Right hindlimb (tissue), 1 donor: Measurements from ENCODE around the gene FOXO6.
"Not testable (repeated sequence)": the region's sequence is repeated elsewhere in the genome, so short reads cannot be mapped to it uniquely, and the experiment has no call there.

Source experiments
- DNase-seq: peaks from one replicate; pipeline ENCODE4 v3.0.0-alpha.2; 2018

FOXO6 gene

DNA sequence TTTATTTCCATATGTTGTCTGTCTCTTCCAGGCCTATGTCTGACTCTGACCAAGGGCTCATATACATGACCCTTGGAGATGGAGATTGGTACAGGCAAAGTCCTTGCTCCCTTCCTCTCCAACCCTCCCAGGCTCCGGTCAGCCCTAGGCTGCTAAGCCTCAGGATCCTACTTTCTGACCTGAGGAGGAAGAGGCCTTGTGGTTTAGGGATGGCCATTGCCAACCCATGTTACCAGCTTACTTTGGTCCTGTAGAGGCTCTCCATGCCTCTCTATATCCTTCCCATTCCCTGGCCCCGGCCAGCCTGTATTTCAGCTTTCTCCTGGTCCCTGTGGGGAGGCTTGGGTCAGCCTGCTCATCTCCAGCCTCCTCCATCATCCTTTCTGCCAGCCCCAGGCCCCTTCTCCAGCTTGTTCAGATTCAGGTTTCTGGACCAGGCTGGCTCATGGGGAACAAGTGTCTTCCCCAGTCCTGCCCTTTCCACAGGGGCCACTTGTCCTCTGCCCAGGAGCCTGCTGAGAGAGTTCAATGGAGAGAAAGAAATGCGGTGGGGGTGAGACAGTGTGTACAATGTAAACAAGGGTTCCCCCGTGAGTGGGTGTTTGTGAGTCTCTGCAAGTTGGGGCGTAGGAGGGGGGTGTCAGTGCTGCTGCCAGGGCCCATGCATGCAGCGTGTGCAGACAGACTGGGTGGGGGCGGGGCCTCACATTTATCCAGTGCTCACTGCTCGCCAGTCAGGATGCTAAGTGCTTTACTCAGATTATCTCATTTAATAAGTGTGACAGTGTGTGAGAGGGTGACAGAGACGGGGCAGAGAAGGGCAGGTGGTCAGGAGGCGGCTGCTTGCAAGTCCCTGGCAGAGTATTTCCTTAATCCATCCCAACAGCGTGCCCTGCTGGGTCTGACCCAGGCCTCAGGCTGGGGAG, 31.3 kb upstream of the FOXO6 start:
- DNase-seq: no peak

DNA sequence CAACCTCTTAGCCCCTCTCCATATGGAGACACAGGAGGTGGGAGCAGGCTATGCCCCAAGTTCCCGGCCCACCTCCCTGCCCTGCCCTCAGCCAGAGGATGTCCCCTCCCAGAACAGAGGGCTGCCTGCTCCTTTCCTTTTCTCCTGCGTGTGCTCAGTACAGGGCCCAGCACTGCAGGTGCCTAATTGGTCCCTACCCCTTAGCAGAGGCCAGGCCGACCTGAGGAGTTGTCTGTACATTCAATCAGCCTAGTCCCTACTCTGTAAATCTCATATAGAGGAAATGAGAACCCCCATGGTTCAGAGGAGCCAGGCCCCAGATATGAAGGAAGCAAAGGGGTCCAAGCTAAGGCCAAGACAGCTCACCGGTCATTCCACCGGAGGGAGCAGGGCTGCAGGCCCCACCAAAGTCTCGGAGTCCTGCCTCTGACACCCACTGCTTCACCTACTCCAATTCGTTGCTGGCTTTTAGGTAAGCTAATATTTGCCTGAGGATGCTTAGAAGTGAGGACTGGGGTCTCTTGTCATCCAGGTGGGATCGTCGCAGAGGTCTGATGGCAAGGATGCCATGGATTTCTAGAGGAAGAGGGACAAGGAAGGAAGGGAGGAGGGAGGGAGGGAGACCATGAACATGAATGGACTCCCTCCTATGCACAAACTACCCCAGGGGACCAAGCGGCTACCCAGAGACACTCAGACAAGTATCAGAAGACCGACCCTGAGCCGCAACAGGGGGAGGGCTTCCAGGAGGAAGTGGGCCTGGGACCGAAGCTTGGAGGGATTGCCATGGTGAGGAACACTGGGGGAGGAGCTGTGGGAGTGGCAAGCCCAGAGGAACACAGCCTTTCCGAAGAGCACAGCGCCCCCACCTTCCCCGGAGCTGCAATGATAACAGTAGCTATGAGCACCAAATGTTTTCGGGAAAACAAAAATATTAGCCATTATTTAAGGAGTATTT, 30.4 kb upstream of the FOXO6 start:
- no peak for DNase-seq

DNA sequence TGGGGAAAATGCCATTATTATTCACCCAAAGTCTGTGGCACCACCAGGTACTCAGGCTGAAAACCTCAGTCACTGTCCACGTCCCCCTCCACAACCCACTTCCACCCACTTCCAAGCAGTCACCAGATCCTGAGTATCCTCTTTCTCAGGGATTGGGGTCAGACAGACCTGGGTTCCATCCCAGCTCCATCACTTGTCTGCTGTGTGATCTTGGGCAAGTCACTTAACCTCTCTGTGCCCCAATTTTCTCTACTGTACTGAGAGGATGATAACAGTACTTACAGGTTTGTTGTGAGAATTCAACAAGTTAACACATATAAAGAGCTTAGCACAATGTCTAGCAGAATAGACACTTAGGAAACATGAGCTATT, 29.7 kb upstream of the FOXO6 start:
- DNase-seq: no peak

DNA sequence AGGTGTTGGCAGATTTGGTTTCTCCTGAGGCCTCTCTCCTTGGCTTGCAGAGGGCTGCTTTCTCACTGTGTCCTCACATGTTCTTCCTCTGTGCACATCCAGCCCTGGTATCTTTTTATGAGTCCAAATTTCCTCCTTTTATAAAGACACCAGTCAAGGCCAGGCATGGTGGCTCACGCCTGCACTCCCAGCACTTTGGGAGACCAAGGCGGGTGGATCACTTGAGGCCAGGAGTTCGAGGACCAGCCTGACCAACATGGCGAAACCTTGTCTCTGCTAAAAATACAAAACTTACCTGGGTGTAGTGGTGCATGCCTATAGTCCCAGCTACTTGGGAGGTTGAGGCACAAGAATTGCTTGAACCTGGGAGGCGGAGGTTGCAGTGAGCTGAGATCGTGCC, 29.1 kb upstream of the FOXO6 start:
- not testable (repeated sequence) for DNase-seq

DNA sequence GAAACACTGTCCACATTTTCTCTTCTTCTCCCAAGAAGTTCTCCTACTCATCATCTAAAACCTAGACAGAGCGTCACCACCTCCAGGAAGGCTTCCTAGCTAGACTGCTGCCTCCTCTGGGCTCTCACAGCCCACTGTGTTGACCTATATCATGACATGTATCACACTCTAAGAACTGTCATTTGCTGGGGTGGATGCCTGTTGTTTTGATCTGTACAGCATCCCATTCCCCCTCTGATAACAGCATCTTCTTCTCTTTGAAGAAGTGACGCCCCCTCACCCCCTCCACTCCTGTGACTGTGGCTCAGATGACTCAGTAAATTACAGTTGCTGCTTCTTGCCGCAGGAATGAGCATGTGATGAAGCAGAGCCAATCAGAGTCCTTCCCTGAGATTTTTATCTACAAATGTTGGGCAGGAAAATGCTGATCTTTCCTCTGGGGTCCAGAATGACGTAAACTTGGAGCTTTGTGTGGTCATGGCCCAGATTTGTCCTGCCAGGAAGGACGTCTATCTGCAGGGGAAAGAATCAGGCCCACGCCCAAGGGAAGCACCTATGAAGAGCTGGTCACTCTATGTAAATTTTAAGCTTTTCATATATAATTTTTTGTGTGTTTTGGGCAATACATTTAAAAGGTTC, 28.0 kb upstream of the FOXO6 start:
- no peak for DNase-seq

DNA sequence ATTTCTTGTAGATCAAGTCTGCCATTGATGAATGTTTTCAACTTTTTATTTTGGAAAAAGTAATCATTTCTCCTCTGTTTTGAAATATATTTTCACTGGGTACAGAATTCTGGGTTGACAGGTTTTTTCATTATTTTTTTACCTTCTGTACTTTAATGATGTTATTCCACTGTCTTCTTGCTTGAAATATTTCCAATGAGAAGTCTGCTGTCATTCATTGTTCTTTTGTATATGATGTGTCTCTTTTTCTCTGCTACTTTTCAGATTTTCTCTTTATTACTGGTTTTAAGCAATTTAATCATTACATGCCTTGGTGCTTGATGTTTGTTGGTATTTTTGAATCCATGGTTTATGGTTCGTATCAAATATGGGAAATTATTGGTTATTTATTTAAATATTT, 22.4 kb upstream of the FOXO6 start:
- DNase-seq: no peak

DNA sequence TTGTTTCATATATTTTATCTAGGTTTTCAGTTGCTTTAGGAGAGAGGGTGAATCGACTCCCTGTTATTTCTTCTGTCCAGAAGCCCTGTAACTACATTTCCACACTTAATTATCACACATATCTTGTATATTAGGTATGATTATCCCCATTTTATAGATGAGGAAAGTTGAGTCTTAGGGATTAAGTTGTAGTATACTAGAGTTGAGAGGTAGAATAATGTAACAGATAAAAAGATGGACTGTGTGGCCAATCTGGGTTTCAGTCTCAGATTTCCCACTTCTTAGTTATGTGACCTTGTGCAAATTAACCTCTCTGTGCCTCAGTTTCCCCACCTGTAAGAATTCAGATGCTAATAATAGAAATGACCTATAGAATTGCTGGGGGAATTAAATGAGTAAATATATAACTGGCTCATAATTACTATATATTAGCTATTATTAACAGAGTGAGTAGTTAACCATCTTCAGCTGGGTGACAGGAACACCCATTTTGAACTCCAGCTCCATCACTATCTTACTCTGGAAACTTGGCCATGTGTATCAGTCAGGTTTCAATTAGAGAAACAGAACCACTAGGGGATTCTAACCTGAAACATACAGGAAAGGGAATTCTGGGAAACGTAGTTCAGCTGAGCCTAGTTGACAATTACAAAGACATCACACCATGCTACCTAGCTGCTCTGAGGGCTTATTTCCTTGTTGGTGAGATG, 20.4 kb upstream of the FOXO6 start:
- DNase-seq: no peak

DNA sequence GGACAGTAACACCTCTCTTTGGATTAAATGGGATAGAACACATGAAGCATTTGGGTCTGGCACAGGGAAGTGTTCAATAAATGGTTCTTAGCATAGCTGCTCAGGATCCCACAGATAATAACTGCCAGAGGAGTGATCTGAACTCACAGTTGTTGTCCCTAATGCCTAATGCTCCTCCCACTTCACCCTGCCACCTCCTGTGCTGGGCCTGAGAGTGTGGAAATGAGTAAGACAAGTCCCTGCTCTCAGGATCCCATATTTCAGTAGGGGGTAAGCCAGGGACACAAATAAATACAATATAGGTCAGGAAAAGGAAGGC, 19.9 kb upstream of the FOXO6 start:
- no peak for DNase-seq

DNA sequence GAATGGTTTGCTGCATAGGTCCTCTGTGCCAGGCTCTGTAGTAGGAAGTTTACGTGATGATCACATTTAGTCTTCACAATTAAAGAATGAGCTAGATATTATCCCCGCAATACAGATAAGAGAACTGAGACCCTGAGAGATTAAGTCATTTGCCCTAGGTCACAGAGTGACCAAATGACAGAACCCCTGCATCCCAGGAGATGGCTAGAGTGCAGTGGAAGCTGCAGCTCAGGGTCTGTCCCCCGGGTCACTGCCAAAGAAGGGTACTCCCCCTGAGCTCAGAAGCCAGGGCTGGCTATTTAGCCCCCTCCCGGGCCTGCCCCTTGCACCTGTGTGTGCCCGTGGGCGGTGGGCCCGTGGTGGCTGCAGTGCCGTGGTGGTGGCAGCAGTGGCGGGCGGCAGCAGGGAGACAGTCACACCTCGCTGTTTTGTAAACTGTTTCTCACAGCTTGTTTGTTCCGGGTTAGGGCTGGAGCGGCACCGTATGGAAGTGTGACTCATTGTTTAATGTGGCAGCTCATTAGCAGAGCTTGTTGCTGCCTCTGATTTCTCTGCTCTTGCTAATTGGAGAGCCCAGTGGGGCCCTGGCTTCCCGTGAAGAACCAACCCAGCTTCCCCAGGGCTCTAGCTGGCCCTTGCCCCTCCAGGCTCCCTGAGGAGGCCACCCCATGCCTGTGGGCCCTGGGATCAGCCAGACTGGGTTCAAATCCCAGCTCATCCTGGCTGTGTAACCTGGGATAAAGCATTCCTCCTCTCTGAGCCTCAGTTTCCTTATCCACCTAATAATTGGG, 19.3 kb upstream of the FOXO6 start:
- no peak for DNase-seq

DNA sequence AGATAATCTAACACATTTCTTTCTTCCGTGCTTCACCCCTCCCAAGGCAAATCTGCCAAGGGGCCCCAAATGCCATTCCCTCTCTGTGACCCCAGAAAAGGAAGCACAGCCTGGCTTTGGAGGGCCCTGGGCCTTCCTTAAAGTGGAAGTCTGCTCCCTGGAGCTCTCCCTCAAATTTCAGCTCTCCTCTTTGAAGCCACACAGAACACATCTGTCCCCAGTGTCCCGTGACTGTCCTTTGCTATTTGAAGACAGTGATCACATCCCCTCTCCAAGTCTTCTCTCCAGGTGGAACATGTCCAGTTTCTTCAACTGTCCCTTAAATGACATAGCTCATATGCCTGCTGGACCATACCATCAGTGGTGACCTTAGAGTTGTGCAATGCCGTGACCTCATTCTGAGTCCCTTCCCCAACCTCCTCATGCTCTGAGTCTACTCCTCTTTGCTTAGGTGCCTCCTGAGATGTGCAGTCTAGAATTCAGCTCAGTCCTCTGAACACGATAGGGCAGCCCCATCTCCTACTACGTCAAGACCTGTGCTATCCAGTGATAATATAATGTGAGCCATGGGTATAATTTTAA, 18.4 kb upstream of the FOXO6 start:
- no peak for DNase-seq

DNA sequence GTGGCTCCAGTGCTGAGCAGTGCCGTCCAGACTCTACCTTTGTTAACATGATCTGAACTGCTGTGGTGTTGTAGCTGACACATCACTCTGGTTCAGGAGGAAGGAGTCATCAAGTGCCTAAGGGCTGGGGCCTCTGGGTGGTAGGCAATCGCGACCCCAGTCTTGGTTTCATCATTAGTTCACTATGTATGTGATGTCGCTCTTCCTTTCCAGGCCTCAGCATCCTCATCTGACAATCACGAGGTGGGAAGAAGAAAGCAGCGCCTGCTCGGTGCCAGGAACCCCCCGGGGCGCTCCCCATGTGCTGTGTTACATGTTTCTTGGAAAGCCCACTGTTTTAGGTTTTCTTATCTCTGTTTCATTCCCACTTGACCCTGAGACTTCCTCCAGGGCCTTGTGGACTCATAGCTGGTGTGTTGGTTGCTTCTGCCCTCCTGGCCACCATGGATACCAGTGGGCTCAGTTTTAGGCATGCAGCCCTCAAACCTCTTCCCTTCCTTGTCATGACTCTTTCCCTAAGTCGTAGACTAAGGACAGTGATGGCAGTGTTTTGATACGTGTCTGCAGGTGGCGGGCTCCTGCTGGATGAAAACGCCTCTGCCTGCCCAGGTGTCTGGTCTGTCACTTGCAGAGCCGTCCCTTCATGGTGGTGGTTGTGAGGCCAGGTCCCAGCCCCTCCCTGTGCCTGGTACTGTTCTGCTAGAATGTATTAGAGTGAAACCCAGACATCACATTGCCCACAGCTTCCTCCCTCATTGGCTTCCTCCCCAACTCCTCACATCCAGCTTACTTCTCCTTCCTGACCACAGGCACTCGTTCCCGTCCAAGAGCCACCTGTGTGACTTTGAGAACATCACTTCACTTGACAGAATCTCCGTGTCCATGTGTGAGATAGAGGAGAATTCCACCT, 17.2 kb upstream of the FOXO6 start:
- DNase-seq: no peak

DNA sequence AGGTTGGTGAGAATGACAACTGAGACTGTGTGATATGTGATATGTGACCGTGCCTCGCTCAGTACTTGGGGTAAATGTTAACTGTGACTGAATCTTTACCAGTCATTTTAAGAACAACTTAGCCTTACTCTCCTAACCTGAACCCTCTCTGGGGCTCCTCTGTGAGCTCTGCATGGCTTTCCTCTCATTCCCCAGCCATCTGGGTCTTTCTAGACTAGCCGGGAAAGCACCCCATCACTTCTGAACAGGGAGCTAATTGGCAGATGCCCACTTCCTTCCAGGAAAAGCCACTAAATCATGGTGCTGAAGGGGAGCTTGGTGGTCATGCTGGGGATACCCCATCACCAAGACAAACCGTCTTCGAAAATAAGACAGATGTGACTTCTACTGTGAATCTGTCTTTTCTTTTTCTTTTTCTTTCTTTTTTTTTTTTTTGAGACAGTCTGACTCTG, 16.5 kb upstream of the FOXO6 start:
- DNase-seq: no peak

DNA sequence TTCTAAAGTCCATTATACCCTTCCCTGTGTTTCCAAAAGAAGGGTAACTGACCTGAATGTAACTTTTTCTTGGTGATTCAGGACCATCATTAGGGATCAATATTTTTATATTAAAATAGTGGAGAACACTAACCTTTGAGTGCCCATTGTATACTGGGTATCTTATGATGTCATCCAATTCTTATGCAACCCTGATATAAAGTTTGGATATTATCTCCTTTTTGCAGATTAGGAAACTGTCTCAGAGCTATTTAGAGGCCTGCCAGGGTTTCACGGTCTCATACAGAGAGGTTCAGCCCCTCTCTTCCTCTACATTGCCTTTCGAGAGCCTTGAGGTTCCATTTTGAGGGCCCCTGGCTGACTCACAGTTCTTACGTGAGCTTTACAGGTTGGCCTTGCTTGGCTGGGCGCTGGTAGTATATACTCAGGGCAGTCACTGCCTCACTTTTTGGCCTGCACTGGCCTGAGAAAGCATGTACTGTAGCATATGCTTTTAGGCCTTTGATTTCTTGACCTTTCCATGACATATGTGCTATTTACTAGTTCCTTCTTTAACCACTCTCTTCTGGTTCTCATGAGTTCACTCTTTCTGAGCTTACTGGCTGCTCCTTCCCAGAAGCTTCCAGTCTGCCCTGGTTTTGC, 15.7 kb upstream of the FOXO6 start:
- DNase-seq: no peak

DNA sequence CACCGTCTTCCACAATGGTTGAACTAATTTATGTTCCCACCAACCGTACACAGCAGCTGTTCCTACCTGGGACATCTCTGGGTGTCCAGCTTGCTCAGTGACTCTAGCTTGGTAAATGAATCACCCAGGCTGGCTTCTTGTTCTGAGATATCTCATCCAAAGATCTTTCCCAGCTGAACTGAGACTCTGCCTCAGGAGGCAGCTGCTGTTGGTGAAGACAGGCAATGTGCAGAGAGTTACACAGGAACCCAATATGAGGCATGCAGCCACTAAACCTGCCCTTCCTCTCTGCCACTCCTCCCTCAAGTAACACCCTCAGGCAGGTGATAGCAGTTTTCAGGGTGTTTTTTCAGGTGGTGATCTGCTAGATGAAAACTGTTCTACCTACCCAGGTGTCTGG, 14.0 kb upstream of the FOXO6 start:
- no peak for DNase-seq

DNA sequence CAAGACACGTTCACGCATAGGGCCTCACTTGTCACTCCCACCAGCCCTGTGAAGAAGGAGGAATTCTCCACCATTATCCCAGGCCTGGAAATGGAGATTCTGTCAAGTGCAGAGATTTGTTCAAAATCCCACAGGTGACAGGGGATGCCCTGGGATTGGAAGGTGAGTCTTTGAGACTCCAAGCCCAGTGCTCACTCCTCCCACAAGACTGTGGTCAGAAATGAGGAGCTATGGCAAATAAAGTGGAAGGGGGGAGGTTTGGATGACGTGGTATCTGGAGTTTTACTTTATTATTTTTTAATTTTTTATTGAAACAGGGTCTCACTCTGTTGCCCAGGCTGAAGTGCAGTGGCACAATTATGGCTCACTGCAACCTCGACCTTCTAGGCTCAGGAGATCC, 12.8 kb upstream of the FOXO6 start:
- no peak for DNase-seq

DNA sequence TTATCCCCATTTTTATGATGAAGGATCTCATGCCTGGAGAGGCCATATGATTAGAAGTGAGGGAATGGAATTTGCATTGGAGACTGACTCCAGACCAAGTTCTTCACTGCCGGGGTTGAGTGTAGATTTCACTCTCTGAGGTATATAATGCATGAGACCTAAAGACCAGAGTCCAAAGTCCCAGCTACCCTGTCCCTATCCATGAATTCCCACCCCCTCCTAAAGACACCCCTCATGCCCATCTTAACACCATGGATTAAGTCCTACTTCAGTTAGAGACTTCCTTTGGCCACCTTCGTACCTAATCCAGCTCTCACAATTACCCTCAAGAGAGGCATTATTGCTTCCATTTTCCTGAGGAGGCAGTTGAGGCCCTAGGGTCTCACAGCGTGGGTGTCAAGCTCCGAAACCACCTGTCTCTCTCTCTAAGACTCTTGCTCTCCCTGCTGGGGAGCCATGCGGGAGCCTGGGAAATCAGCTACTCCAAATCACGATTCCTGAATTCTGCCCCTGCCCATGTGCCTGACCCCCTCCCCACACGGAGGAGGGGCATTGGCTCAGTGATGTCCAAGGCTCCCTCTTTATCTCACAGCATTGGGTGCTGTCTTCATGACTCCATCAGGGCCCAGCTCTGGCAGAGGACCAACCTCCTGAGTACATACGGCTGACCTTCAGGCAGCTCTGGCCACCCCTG, 11.7 kb upstream of the FOXO6 start:
- no peak for DNase-seq

DNA sequence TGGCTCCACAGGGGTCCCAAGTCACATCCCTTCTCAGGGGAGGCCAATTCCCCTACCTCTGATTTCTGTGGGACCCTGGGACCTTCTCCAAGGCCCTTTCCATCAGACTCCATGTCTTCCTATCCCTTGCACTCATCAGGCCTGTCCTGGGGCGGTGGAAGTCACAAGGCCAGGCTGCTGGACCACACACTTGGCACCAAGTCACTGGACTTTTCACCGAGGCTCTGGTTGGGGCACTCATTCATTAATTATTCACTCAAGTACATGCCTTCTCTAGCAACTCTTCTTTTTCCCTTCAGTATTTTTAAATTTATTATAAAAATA, 11.2 kb upstream of the FOXO6 start:
- DNase-seq: no peak

DNA sequence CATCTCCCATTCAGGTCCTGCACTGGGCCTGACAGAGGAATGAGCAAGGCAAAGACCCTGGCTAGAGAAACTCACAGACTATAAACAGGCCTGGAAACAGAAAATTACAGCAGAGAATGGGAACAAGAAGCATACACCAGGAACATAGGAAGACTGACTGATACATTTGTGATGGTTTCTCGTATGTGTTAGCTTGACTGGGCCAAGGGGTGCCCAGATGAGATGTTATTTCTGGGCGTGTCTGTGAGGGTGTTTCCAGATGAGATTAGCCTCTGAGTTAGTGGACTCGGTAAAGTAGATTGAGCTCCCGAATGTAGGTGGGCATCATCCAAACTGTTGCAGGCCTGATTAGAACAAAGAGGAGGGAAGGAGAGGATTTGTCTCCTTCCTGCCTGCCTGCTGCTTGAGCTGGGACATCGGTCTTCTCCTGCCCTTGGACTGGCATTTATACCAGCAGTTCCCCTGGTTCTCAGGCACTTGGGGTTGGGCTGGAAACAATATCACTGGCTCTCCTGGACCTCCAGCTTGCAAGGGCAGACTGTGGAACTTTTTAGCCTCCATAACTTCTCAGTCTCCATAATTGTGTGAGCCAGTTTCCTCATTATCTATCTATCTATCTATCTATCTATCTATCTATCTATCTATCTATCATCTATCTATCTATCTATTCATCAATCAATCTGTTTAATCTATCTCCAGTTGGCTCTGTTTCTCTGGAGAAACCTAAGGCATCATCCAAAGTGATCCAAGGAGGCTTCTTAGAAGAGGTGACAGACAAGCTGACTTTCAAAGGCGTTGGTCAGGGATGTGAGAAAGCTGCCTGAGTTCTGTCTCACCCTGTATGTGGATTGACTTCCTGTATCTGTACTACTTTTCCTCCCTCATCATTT, 9.7 kb upstream of the FOXO6 start:
- no peak for DNase-seq
